Fibroblast of pulmonary artery (primary cell): ENCODE measurements around the gene MAPKAPK2.

ENCODE experiments used
- DNase-seq: peaks from one replicate; pipeline ENCODE4 v3.0.0-alpha.2; 2010; ENCODE audit warnings: low read depth
- H3K4me3 ChIP-seq: replicated peaks from 2 replicates; pipeline ENCODE4 v1.5.1; 2011; ENCODE audit warnings: low read depth, mild to moderate bottlenecking, control low read depth, low read length, moderate library complexity
- TF ChIP-seq, protein P1 (sequence below): IDR thresholded peaks from 2 replicates; pipeline ENCODE4 v1.5.1; 2011; ENCODE audit warnings: mild to moderate bottlenecking, control low read depth, low read length, inconsistent platforms; ENCODE audit errors: missing control alignments

The MAPKAPK2 gene

DNA sequence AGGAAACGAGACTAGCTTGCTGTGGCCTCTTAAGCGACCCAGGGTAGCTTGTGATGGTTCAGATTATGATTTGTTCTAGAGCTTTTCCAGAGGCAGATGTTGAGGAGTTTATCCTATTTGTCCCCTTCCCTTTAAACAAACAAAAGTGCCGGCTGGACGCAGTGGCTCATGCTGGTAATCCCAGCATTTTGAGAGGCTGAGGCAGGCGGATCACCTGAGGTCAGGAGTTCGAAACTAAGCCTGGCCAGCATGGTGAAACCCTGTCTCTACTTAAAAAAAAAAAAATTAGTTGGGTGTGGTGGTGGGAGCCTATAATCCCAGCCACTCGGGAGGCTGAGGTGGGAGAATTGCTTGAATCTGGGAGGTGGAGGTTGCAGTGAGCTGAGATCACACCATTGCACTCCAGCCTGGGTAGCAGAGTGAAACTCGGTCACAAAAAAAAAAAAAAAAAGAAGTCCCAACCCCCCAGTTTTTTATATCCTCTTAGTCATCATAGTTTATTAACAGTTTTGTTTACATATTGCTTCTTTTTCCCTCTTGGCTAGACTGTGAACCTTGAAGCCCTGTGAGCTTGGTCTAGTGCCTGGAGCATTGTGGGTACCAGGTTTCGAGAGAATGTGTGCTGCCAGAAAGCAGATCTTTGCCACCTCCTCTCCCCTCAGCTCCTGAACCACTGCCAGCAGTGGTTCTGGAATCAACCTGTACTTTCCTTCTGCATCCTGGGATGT, 29.8 kb downstream of the MAPKAPK2 start:
- DNase-seq = no peak
- H3K4me3 ChIP-seq = no peak overlapping the region
- TF ChIP-seq, protein P1, sequence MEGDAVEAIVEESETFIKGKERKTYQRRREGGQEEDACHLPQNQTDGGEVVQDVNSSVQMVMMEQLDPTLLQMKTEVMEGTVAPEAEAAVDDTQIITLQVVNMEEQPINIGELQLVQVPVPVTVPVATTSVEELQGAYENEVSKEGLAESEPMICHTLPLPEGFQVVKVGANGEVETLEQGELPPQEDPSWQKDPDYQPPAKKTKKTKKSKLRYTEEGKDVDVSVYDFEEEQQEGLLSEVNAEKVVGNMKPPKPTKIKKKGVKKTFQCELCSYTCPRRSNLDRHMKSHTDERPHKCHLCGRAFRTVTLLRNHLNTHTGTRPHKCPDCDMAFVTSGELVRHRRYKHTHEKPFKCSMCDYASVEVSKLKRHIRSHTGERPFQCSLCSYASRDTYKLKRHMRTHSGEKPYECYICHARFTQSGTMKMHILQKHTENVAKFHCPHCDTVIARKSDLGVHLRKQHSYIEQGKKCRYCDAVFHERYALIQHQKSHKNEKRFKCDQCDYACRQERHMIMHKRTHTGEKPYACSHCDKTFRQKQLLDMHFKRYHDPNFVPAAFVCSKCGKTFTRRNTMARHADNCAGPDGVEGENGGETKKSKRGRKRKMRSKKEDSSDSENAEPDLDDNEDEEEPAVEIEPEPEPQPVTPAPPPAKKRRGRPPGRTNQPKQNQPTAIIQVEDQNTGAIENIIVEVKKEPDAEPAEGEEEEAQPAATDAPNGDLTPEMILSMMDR = no peak

- no peak overlapping the region for H3K4me3 ChIP-seq
- DNase-seq = no peak
- TF ChIP-seq, protein P1 = no peak
Observed at GRCh38 chr1:206715120-206715519, 30.4 kb downstream of the MAPKAPK2 start.

DNA sequence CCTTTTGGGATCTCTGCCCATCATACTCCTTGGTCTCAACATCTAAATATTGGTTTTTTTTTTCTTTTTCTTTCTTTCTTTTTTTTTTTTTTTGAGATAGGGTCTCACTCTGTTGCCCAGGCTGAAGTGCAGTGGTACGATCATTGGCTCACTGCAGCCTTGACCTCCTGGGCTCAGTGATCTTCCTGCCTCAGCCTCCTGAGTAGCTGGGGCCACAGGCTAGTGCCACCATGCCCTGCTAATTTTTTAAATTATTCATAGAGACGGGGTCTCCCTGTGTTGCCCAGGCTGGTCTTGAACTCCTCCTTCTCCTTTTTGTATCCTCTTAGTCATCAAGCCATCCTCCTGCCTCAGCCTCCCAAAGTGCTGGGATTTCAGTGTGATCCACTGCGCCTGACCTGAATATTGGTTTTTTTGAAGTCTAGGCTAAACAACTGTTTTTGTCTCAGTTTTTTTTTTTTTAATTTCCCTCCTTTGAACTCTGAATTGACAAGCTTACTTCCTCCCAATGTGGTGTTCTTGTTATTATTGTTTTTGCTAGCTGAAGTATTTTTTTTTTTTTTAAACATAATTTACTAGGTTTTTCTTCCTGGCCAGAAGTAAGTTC, 30.9 kb downstream of the MAPKAPK2 start:
- no peak overlapping the region for H3K4me3 ChIP-seq
- TF ChIP-seq, protein P1 = no peak
- DNase-seq = no peak

GRCh38 chr1:206716159-206716869, 31.6 kb downstream of the MAPKAPK2 start:
- DNase-seq = no peak
- TF ChIP-seq, protein P1 = no peak
- H3K4me3 ChIP-seq = no peak overlapping the region

- TF ChIP-seq, protein P1 = no peak
- DNase-seq = peak; percentile 53
- H3K4me3 ChIP-seq = no peak overlapping the region
Observed at GRCh38 chr1:206716870-206717673, 32.4 kb downstream of the MAPKAPK2 start.

DNA sequence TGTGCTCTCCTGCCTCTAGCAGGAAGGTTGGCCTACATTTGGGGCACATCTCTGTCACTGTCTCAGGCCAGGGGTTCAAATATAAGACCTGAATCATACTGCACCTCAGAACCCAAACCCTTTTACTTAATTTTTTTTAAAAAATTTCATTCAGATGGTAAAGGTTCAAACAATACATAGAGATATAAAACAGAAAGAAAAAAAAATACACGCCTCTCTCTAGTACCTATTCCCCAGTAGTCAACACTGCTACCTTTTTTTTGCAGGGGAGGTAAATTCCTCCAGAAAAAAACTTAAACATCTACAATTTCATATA, 32.9 kb downstream of the MAPKAPK2 start:
- TF ChIP-seq, protein P1 = no peak
- DNase-seq = no peak
- no peak overlapping the region for H3K4me3 ChIP-seq
